GM10248 (cell line): Measurements from ENCODE around the gene MAP2K3.

ENCODE experiments used
- CTCF ChIA-PET: fragments of 300-600 bp; sonication (Branson Sonifier 250); formaldehyde crosslinking; extraction: SDS; loops from one replicate; lab custom pipeline; 2021; ENCODE audit warnings: antibody characterized with exemption; lab: Yijun Ruan, JAX
- POLR2A ChIA-PET: fragments of 350-650 bp; sonication (Branson Sonifier 250); formaldehyde crosslinking; extraction: SDS; loops from one replicate; lab custom pipeline; 2020; ENCODE audit warnings: antibody characterized with exemption; lab: Yijun Ruan, JAX
- DNase-seq: peaks from one replicate; pipeline ENCODE4 v3.0.0; 2012; ENCODE audit errors: extremely low spot score
- TF ChIP-seq, protein P1 (sequence below): IDR thresholded peaks from 2 replicates; pipeline ENCODE4 v1.5.1; 2012; ENCODE audit warnings: mild to moderate bottlenecking, low read depth; ENCODE audit errors: extremely low read depth, missing control alignments, control extremely low read depth

MAP2K3 gene

DNA sequence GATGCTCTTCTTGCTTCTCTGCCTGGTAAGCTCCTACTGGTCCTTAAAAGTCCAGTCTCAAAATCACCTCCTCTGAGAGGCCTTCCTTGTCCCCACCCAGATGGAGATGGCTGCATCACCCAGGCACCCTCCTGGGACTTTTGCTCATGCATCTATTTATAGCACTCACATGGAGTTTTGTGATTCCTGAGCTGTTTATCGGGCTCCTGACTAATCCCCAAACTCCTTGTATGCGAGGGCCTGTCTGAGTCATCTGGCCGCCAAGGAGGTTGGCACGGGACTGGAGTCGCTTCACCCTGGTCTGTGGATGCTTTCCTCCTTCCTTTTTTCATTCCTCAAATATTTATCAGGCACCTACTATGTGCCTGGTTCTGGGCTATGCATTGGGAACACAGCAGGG lies 2.3 kb upstream of the MAP2K3 start:
- POLR2A ChIA-PET, result no interaction called here
- TF ChIP-seq, protein P1, sequence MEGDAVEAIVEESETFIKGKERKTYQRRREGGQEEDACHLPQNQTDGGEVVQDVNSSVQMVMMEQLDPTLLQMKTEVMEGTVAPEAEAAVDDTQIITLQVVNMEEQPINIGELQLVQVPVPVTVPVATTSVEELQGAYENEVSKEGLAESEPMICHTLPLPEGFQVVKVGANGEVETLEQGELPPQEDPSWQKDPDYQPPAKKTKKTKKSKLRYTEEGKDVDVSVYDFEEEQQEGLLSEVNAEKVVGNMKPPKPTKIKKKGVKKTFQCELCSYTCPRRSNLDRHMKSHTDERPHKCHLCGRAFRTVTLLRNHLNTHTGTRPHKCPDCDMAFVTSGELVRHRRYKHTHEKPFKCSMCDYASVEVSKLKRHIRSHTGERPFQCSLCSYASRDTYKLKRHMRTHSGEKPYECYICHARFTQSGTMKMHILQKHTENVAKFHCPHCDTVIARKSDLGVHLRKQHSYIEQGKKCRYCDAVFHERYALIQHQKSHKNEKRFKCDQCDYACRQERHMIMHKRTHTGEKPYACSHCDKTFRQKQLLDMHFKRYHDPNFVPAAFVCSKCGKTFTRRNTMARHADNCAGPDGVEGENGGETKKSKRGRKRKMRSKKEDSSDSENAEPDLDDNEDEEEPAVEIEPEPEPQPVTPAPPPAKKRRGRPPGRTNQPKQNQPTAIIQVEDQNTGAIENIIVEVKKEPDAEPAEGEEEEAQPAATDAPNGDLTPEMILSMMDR, result no peak
- DNase-seq, result no peak
- CTCF ChIA-PET, result interaction anchor here (1.0 kb wide), 1 partner anchor 230 kb away, joined by 4 read pairs; no protein-coding TSS in a partner anchor

DNA sequence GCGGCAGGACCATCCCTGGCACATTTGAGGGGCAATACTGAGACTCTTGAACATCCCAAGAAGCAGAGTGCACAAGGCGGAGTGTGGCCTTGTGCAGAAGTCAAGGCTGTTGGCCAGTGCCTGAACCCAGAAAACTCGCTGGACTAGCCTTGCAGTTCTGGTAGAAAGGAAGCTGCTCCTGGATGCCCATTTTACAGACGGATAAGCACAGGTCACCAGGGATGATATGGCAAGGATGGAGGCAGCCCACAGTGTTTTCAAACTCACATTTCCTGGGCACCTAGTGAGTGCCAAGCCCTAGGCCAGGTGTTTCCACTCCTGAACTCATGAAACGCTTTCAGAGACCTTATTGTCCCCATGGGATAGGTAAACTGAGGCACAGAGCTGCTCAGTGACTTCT lies 1.7 kb upstream of the MAP2K3 start:
- DNase-seq, result no peak
- ChIA-PET POLR2A (no interaction called here), CTCF (interaction anchor here (1.0 kb wide), 1 partner anchor 229 kb away, joined by 4 read pairs; no protein-coding TSS in a partner anchor)
- TF ChIP-seq, protein P1, result no peak

DNA sequence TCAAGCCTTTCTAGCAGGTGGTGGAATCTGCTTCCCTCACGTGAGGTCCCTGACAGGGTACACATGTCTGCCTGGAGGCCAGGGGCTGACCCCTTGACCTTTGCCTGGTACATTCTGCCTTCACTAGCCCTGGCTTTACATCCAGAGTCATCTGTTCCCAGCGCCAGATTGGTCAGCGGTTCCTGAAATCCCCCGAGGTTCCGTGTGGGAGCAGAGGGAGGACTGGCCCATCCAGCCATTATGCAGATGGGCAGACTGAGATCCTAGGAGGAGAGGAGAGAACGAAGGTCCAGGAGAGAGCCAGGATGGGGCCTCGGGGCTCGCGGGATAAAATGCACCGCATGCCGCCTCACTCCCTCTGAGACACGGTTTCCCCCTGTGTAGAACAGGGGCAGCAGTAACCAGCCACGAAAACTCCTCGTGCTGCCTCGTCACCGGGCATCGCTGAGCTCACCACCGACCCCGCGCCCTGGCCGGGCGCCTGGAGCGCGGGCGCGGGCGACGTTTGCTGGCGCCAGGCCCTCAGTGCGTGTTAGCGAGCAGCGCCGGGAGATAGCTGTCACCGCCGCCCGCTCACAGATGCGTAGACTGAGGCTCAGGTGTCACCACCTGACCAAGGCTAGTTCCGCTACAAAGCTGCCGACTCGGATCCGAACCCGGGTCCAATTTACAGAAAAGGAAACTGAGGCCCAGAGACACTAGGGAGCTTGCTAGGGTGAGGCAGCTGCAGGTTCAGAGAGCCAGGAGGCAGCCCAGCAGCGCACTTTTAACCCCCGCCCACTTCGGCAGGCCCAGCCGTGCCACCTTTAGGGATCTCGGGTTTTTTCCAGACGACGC lies 811 bp upstream of the MAP2K3 start:
- CTCF ChIA-PET, result interaction anchor here (0.9 kb wide), 1 partner anchor 229 kb away, joined by 5 read pairs; no protein-coding TSS in a partner anchor
- POLR2A ChIA-PET, result no interaction called here
- TF ChIP-seq, protein P1, result no peak
- DNase-seq, result no peak

DNA sequence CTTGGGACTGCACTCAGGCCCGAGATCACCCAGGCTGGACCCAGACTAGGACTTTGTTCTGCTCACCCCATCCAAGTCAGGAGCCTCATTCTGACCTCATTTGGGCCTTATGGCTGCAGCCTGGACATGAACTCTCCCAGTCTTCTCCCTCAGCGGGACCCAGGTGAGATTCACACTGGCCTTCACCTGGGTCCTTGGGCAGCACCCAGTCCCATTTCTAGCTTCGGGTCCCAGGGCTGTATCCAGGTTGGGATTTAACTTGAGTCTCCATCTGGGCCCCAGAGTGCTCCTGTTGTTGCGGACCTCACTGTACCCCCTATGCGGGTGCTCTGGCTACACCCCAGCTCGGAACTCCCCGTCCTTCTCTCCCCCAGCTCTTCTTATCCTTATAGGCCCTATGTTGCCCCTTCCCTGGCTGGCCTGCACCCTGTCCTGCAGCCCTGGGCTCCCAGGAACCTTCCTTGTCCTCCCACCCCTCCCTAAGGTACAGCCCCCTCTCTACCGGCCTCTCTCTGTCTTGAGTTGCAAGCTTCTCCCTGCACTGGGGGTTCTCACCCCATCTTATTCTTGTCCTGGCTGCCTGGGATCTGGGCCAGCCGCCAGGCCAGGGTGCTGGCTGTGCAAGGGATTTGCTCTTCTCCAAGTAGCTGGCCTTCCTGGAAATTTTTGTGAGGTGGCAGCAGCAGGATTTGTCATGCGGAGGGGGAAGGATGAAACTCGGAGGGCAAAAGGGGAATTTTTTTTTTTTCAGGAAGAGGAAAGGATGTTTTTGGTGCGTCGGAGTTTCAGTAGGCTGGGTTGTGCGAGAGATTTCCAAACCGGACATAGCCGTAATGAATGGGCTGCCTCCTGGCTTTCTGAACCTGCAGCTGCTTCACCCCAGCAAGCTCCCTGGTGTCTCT lies 904 bp downstream of the MAP2K3 start:
- DNase-seq, result no peak
- ChIA-PET POLR2A (no interaction called here), CTCF (interaction anchor here (3.1 to 3.8 kb wide), 2 partner anchors 8 to 227 kb away, joined by 15 to 36 read pairs; no protein-coding TSS in a partner anchor)

DNA sequence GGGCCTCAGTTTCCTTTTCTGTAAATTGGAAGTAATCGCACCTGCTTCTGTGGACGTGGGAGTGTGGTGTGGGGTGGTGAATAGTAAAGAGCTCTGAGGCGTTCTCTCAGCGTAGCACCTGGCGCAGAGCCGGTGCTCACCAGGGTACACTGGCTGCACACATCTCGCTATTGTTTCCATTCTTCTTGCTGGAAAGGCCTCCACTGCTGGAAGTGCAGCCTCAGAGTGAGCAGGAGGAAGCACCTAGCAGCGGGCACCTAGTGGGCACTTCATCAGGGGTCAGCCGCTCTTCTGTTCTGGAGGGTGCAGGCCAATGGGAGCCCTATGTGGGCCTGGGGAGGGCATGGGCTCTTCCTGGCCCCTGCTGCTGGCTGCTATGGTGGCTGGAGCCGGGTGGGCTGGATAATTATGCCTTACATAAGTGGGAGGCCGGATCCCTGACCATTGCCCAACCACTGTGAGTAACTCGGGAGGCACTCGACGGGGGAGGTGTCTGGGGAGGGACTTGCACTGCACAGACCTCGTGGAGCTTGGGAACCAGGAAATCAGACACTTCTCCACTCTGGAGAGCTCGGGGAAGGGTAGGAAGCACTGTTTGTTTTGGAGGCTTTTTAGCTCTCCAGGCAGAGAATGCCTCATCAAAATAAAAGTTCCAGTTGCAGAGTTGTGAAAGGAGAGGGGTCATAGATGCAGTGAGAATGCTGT lies 1.7 kb downstream of the MAP2K3 start:
- TF ChIP-seq, protein P1, result no peak
- ChIA-PET CTCF (interaction anchor here (1.4 to 3.8 kb wide), 3 partner anchors 9 to 226 kb away, joined by 5 to 36 read pairs (median 15); no protein-coding TSS in a partner anchor), POLR2A (interaction anchor here (0.7 kb wide), 1 partner anchor 11 kb away, joined by 3 read pairs; no protein-coding TSS in a partner anchor)
- no peak for DNase-seq

More for the DNA sequence above, 904 bp downstream of the MAP2K3 start:
- TF ChIP-seq, protein P1, result no peak
